ENCODE results near the gene DAPK2. TPM values are rescaled to one million over a fixed set of nuclear protein-coding genes. Genes with fewer than 3 reads are reported as not detected.
"Not testable (repeated sequence)": the region's sequence is repeated elsewhere in the genome, so short reads cannot be mapped to it uniquely, and the experiment has no call there.

Gene DAPK2
- total RNA-seq, 1 donor from 2014 or later: 23.0 TPM

- intact Hi-C loops (cut with micrococcal nuclease): not testable (repeated sequence)
Observed at GRCh38 chr15:64059104-64059503, 12.8 kb upstream of the DAPK2 start.

DNA sequence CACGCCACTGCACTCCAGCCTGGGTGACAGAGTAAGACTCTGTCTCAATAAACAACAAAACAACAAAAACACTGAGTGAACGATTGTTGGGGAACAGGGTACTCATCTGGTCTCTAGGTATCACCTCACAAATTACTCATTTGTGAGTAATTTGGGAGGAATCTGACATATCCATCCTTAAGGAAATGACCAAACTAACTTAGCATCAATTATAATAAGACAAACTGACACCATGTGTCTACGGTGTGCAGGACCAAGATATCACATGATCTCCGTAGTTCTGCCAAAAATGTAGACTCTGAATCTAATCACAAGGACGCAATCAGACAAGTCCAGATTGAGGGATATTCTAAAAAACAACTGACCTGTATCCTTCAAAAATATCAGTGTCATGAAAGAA is 12.0 kb upstream of the DAPK2 start:
- intact Hi-C loops (cut with micrococcal nuclease): no loop called here

GRCh38 chr15:64053674-64054073 is 7.4 kb upstream of the DAPK2 start:
- intact Hi-C loops (cut with micrococcal nuclease): not testable (repeated sequence)

GRCh38 chr15:64052925-64053491 is 6.7 kb upstream of the DAPK2 start:
- intact Hi-C loops (cut with micrococcal nuclease): no loop called here

DNA sequence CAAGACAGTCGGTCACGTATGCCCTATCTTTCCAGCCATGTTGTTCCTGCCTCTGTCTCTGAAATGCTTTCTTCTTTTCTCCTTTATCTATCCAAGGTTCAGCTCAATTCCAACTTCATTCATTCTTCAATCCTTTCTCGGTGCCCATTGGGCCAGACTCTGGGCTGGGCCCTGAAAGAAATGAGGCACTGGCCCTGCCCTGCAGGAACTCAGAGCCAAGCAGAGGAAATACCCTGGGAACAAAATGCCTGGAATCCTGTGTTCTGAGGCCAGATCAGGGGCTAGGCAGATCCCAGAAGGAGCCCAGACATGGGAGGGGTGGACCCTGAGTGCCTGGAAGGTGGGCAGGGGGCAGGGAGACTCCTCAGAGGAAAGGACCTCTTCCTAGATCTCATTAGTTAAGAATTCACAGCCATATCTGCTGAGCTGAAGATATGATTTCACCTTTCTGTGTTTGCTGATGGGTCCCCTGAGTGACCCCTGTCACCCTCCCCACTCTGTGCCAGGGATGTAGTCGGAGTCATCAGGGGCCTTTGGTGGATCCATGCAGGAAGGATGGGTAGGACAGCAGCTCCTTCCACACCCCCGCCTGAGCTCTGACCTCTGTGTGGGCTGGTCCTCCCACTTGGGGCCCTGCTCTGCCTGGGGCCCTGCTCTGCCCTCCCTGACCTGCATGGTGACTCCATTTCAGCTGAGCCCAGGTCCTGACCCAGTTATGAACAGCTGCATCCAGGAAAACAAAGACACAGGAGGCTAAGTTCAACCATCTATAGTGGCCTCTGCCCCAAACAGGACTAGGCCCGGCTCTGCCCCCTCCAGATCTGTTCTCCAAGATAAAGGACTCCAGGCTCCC is 5.3 kb upstream of the DAPK2 start:
- intact Hi-C loops (cut with micrococcal nuclease): no loop called here

DNA sequence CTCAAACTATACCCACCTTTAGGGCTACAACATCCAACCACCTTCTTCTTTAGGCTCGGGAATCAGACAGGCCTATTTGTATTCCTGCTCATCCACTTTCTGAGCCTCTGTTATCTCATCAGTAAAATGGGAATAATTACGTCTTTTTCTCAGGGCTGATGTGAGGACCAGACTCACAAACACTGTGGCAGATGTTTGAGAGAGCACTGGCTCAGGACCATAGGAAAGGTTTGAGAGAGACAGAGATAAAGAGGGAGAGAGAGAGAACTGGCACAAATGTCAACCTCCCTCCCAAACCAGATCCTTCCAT is 4.8 kb upstream of the DAPK2 start:
- intact Hi-C loops (cut with micrococcal nuclease): no loop called here

- intact Hi-C loops (cut with micrococcal nuclease): no loop called here
Observed at GRCh38 chr15:64050281-64051092, 4.2 kb upstream of the DAPK2 start.

DNA sequence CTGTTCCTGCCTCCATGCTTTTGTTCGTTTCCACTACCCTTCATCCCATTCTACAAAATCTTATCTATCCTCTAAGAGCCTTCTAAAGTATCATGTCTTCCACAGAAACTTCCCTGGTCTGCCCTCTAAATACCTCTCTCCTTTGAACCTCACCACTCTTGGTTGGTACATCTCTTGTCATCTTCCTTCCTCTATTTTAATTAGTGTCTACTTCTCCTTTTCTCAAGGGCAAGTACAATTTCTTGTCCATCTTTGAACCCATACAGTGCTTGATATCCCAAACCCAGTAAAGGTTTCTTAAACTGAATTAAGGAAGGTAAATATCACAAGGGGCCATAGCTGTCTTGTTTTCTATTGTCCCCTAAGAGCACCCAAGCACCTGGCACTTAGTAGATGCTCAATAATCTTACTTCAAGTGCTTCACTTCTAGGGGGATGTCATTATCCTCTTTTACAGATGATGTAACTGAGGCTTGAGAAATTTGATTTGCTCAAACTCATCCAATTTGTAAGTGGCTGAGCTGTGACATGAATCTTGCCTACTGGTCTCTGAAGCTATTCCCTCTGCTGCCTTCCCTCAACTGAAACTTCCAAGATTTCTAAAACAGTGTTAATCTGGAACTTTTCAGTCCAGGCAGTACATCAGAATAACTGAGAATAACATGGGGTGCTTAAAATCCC is 2.6 kb upstream of the DAPK2 start:
- intact Hi-C loops (cut with micrococcal nuclease): no loop called here

DNA sequence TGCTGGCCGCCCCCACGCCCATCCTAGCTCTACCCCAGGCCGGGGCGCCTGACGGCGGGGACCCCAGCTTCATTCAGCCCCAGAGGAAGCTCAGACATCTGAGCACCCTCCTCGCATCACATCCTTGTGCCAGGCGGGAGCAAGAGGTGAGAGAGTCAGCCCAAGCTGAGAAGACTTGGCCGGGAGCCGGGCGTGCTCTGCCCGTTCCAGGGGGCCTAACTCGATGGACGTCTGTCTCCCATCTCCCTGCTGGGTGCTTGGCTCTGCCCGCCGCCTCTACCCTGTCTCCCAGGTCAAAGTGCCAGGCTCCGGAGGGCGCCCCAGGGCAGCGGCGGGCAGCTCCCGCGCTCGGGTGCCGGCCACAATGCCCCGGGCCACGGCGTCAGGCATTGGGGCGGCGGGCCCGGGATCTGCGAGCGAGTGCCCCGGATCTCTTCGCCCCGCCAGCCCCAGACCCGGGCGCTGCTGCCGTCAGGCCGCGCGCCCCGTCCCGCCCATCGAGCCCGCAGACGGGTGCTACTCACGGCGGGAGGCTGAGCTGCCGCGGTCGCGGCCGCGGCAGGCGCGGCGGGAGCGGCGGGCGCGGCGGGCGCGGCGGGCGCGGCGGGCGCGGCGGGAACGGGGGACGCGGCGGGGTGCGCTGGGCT is 388 bp downstream of the DAPK2 start:
- intact Hi-C loops (cut with micrococcal nuclease): loop anchor here (1.0 to 2.0 kb wide), 7 partner anchors 36 to 294 kb away; partner anchors contain the start of gene CIAO2A

DNA sequence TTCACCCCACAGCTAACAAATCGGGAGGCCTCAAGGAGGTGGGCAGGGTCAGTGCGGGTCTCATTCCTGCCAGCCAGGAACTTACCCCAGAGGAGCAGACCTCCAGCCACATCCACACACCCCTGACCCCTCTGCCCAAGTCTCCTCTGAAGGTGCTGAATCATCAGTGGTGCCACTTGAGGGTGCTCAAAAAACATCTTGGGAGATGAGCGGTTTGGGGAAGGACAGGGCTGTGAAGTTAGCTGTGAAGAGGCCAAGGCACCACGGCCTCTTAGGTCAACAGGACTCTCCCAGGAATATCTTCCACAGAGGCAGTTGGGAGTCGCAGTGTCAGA is 1.2 kb downstream of the DAPK2 start:
- intact Hi-C loops (cut with micrococcal nuclease): no loop called here

DNA sequence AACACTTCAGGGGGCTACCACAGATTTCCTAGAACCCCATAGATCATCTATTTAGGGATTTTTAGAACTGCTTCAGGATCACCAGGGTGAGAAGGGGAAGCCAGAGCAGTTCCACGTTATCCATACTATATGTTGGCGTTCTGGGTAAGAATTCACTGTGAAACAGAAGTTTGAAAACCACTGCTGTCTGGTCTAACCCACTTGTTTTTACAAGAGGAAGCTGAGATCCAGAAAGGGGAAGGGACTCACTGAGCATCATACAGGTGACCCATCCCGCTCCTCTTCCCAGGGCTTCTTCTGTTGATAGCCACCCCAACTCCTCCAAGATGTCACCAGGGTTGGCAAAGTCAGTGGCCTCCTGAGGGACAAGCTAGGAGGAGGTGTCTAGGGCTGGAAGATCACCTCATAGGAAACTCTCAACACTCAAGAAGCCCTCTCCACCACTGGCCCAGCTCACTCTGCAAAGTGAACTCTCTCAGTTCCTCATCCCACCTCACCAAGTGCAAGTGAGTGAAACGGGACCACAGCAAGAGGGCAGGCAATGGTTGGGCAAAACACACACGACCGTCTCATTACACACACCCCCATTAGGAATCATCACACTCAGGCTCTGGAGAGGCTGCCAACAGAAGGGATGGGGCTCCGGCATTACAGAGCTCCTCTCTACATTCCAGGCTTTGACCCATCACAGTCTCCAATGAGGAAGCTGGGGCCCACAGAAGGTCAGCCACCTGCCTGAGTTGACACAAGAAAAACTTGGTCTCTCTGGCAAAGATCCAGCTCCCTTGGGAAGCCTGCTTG is 1.8 kb downstream of the DAPK2 start:
- intact Hi-C loops (cut with micrococcal nuclease): no loop called here

DNA sequence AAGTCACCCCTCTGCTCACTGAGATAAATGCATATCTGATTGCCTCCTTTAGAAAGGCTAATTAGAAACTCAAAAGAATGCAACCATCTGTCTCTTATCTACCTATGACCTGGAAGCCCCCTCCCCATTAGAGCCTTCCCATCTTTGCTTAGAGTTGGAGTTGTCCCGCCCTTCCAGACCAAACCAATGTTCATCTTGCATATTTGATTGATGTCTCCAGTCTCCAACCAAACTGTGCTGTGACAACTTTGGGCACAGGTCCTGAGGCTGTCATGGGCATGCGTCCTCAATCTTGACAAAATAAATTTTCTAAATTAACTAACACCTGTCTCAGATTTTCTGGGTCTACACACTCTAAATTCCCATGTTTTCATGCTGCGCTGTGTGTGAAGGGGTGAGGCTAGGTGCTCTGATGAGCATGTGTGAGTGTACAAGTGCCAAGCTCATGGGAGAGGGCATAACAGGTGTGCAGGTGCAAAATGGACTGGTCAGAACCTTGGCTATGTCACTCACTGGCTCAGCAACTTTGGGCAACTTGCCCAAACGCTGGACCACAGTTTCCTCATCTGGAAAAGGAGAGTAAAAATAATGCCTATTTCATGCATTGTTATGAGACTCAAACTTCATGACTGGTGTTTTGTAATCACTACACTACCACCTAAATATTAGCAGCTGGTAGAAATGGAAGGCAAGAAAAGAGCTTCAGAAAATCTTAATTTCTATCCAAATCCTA is 7.2 kb downstream of the DAPK2 start:
- intact Hi-C loops (cut with micrococcal nuclease): no loop called here

DNA sequence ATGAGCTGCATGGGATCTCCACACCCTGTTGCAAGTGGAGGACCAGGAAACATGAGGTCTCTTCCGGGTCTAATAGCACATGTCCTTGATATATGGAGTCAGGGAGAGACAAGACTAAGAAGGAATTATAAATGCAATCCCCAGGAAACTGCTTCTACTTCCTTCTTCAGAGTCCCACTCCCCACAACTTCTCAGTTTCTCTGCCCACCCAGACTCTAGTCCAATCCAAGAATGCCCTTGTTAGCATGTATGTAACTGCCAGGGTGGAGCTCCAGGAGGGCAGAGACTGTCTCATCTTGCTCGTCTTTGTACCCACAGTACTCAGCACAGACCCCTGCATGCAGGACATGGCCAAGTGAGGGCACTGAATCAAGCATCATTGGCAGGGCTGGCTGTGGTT is 8.3 kb downstream of the DAPK2 start:
- intact Hi-C loops (cut with micrococcal nuclease): no loop called here

GRCh38 chr15:64037116-64037515 is 9.2 kb downstream of the DAPK2 start:
- intact Hi-C loops (cut with micrococcal nuclease): no loop called here

DNA sequence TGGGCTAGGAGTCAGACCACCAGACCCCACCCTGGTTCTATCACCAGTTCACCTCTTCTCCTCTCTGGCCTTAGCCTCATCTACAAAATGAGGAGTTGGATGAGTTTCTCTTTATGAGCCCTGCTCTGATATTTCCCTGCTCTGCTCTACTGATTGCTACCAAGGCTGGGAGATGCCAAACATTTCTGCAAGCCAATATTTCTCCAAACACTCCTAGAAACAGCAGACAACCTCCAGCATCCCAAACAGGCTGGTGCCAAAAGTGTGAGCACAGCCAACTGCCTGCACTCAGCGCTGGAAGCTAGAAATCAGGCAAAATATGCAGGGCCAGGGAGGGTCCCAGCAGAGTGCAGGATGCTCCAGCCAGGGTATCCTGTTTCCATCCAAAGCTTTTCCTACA is 10.8 kb downstream of the DAPK2 start:
- intact Hi-C loops (cut with micrococcal nuclease): no loop called here

DNA sequence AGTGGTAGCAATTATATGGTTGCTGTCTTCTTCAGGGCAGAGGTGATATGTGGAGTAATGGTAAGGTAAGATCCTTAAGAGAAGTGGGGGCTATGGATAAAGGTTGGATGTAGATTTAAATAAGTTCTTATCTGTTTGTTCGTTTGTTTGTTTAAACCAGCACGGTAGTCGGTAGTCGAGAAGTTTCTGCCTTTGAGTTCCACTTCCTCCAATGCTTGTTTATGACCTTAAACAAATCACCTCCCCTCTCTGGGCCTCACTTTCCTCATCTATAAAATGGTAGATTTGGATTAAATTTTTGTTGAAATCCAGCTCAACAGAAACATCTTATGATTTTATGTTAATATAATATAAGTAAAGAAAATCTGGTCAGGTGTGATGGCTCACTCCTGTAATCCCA is 11.8 kb downstream of the DAPK2 start:
- intact Hi-C loops (cut with micrococcal nuclease): no loop called here

DNA sequence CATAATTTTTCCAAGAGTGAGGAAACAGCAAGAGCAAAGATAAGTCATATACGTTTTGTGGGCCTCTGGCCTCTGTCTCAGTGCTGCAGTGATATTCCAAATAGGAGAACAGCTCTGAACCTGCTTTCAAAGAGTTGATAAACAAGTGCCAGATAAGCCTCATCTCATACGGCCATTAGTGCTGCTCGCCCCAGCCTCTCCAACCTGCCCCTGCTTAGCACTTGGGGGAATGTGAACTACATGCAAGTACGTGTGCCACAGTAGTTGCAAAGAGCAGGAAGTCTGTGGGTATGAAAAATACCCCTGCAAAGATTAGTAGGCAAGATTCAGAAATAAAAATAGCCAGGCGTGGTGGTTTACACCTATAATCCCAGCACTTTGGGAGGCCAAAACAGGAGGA is 14.0 kb downstream of the DAPK2 start:
- intact Hi-C loops (cut with micrococcal nuclease): no loop called here

DNA sequence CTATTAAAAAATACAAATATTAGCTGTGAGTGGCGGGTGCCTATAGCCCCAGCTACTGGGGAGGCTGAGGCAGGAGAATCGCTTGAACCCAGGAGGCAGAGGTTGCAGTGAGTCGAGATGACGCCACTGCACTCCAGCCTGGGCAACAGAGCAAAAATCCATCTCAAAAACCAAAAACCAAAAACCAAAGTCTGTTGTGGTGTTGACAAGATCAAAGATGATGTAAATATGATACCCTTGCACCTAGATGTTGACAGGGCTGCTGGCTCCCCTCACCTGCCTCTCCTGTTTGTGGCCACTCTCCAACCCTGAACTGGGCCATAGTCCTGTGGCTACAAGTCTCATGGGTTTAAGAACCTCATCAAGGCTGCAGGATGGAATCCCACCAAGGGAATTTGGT is 16.2 kb downstream of the DAPK2 start:
- intact Hi-C loops (cut with micrococcal nuclease): no loop called here

GRCh38 chr15:64029633-64030032 is 16.7 kb downstream of the DAPK2 start:
- intact Hi-C loops (cut with micrococcal nuclease): loop anchor here (2.0 kb wide), 1 partner anchor 19 kb away; no protein-coding TSS in a partner anchor

DNA sequence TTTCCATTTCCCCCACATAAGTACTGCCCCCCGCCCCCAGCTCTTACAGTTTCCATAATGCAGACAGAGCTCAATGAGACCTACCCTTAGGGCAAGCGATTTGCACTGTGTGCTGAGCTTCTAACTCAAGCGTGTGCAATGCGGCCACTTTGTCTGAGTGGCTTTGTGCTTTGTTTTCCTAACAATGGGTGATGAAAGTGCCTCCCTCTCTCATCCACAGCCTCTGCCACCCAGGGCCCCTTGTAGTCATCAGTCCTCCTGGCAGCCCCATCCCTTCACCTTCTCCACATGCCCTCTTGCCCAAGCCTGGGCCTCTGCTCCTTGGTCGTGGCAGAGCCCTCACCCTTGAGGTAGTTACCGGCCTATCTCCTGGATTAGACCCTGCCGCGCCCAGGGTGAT is 17.2 kb downstream of the DAPK2 start:
- intact Hi-C loops (cut with micrococcal nuclease): loop anchor here (2.0 kb wide), 1 partner anchor 18 kb away; no protein-coding TSS in a partner anchor

Measured in T-helper 1 cell treated with Interleukin-12 subunit alpha and Interleukin-12 subunit beta and Interleukin-4 antibody, amounts not matched to agents 30 ng/mL and 1 ng/mL, for 36 hours (primary cell).